HepG2 (cell line): ENCODE results near the gene EIF2AK2. TPM values are rescaled to one million over a fixed set of nuclear protein-coding genes. Genes with fewer than 3 reads are reported as not detected.

Source experiments
- ATF7 ChIP-seq, 2 experiments: fragments of 450-650 bp in 1 of 2; sonication (generic) in 1 of 2; formaldehyde crosslinking in 1 of 2; IDR thresholded peaks; 2 replicates each; pipeline versions ENCODE4 v1.4.0 to v1.6.1; 2016 to 2020; ENCODE audit warnings: antibody characterized with exemption in 1 of 2, mild to moderate bottlenecking in 1 of 2, missing genetic modification reagents in 1 of 2
- GZF1 ChIP-seq: sonication (generic); formaldehyde crosslinking; IDR thresholded peaks from 2 replicates; pipeline ENCODE4 v1.5.1; 2020; ENCODE audit warnings: mild to moderate bottlenecking, missing genetic modification reagents
- HNF4A ChIP-seq: sonication (generic); formaldehyde crosslinking; IDR thresholded peaks from 2 replicates; pipeline ENCODE4 v1.4.0; 2020; ENCODE audit warnings: missing genetic modification reagents
- HOXA9 ChIP-seq: sonication (generic); formaldehyde crosslinking; IDR thresholded peaks from 2 replicates; pipeline ENCODE4 v1.8.1; 2022; ENCODE audit warnings: missing genetic modification reagents, mild to moderate bottlenecking, moderate library complexity, borderline replicate concordance
- NCOA1 ChIP-seq: sonication (generic); formaldehyde crosslinking; IDR thresholded peaks from 2 replicates; pipeline ENCODE4 v1.9.0; 2021; ENCODE audit warnings: missing genetic modification reagents
- NCOA5 ChIP-seq: sonication (generic); formaldehyde crosslinking; IDR thresholded peaks from 2 replicates; pipeline ENCODE4 v1.4.0; 2020; ENCODE audit warnings: missing genetic modification reagents
- PCBP1 ChIP-seq: fragments of 200-400 bp; formaldehyde crosslinking; IDR thresholded peaks from 2 replicates; pipeline ENCODE4 v1.6.1; 2017; ENCODE audit warnings: mild to moderate bottlenecking, low read depth, low read length, borderline replicate concordance
- PLRG1 ChIP-seq: fragments of 450-650 bp; conservative IDR thresholded peaks from 2 replicates; pipeline ENCODE4 v1.6.1; 2016
- RARG ChIP-seq: sonication (generic); formaldehyde crosslinking; IDR thresholded peaks from 2 replicates; pipeline ENCODE4 v1.4.0; 2020; ENCODE audit warnings: low read depth, mild to moderate bottlenecking, missing genetic modification reagents
- SAFB2 ChIP-seq: sonication (generic); formaldehyde crosslinking; IDR thresholded peaks from 2 replicates; pipeline ENCODE4 v1.5.1; 2020; ENCODE audit warnings: missing genetic modification reagents, low read depth, mild to moderate bottlenecking, borderline replicate concordance
- SCMH1 ChIP-seq: sonication (generic); formaldehyde crosslinking; IDR thresholded peaks from 2 replicates; pipeline ENCODE4 v1.9.0; 2021; ENCODE audit warnings: missing genetic modification reagents, mild to moderate bottlenecking, borderline replicate concordance
- SRSF1 ChIP-seq: fragments of 200-400 bp; formaldehyde crosslinking; optimal IDR thresholded peaks from 2 replicates; pipeline ENCODE3; 2017; ENCODE audit warnings: mild to moderate bottlenecking, low read depth, low read length, moderate library complexity
- TBL1XR1 ChIP-seq: fragments of 150-350 bp; IDR thresholded peaks from 2 replicates; pipeline ENCODE4 v1.6.1; 2014; ENCODE audit warnings: borderline replicate concordance, low read length; ENCODE audit not compliant: partially characterized antibody
- ZNF484 ChIP-seq: sonication (generic); formaldehyde crosslinking; IDR thresholded peaks from 2 replicates; pipeline ENCODE4 v1.5.1; 2020; ENCODE audit warnings: mild to moderate bottlenecking, low read depth, missing genetic modification reagents, borderline replicate concordance
- ZNF878 ChIP-seq: sonication (generic); formaldehyde crosslinking; IDR thresholded peaks from 2 replicates; pipeline ENCODE4 v1.8.1; 2023; ENCODE audit warnings: mild to moderate bottlenecking, missing genetic modification reagents, moderate library complexity
- ZZZ3 ChIP-seq: sonication (generic); formaldehyde crosslinking; IDR thresholded peaks from 2 replicates; pipeline ENCODE4 v1.4.0; 2020; ENCODE audit warnings: missing genetic modification reagents, mild to moderate bottlenecking, borderline replicate concordance
- polyA plus RNA-seq, 8 experiments: library from polyadenylated mRNA; depleted of rRNA in 3 of 8; stranded (reverse) in 7 of 8; unstranded in 1 of 8; fragments of >200 nt; fragmentation: Illumina TruSeq in 4 of 8; extraction: Trizol in 4 of 8; gene quantifications; 2 replicates each; pipeline versions ENCODE4 v1.2.1 to v1.2.3, GENCODE V29; 2011 to 2016; ENCODE audit warnings: low read depth in 4 of 8, missing spikeins in 1 of 8, mixed read lengths in 1 of 8; ENCODE audit not compliant: insufficient read depth in 1 of 8
- total RNA-seq, 5 experiments: library from RNA; depleted of rRNA; stranded (reverse); fragments of >200 nt; fragmentation: Illumina TruSeq; extraction: Trizol; gene quantifications; 2 replicates each; pipeline ENCODE4 v1.2.3, GENCODE V29; 2016; ENCODE audit warnings: low read depth in 1 of 5
- TF ChIP-seq, protein P1 (sequence below): sonication (generic); formaldehyde crosslinking; IDR thresholded peaks from 2 replicates; pipeline ENCODE4 v1.9.0; 2022; ENCODE audit warnings: missing genetic modification reagents, mild to moderate bottlenecking, borderline replicate concordance
- TF ChIP-seq, protein P2 (sequence below): sonication (generic); formaldehyde crosslinking; IDR thresholded peaks from 2 replicates; pipeline ENCODE4 v1.5.0; 2020; ENCODE audit warnings: missing genetic modification reagents, mild to moderate bottlenecking, borderline replicate concordance
- TF ChIP-seq, protein P3 (sequence below): sonication (generic); formaldehyde crosslinking; IDR thresholded peaks from 2 replicates; pipeline ENCODE4 v1.4.0; 2020; ENCODE audit warnings: missing genetic modification reagents
- TF ChIP-seq, protein P4 (sequence below): sonication (generic); formaldehyde crosslinking; IDR thresholded peaks from 2 replicates; pipeline ENCODE4 v1.4.0; 2020; ENCODE audit warnings: missing genetic modification reagents, mild to moderate bottlenecking, borderline replicate concordance
- TF ChIP-seq, protein P5 (sequence below): sonication (generic); formaldehyde crosslinking; IDR thresholded peaks from 2 replicates; pipeline ENCODE4 v1.8.1; 2023; ENCODE audit warnings: mild to moderate bottlenecking, inconsistent platforms, moderate library complexity, missing genetic modification reagents, borderline replicate concordance

EIF2AK2 gene
- total and polyA plus RNA-seq, 2 of the 13 experiments (the other 11 are each of a cell fraction or from before 2014, with no cell fraction given): 10.2 to 26.1 TPM

DNA sequence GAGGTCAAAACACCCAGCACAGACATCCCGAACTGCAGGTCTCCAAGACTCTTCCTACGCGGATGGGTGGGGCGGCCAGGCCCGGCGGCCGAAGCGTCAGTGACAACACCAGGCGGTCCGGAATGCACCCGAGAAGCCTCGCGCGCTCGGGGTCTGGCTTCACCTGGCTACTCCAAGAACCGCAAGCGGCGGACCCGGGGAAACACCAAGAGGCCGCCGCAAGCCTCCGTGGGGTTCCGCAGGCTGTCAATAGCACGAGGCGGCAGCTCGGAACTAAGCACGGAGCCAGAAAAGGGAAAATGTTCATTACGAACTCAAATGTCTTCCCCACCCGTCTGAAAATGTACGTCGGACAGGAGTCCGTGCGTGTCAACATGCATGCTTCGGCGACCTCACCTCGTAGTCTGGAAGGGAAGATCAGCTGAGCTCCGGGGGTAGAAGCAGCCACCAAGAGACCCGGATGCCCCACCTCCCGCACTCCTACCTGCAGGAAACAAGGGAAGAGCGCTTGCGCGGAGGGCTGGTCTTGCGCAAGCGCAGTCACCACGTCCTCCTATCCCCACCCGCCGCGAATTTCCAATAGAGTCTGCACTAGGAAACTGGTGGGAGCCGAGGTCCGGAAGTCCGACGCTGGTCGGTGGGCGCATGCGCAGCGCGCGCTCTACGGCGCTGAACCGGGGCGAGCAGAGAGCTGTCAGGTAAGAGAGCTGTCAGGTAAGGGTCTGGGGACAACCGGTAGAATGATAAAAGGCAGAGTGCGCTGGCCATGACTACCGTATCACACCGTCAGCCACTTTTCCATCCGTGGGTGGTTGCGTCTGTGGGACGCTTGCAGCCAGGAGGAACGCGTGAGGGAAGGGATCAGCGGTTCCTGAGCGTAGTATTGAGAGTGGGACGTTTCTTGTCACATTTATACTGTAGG is 72.6 kb downstream of the EIF2AK2 start, which contains the start of the genes GPATCH11 and HEATR5B (continued):
- TF ChIP-seq, protein P1, sequence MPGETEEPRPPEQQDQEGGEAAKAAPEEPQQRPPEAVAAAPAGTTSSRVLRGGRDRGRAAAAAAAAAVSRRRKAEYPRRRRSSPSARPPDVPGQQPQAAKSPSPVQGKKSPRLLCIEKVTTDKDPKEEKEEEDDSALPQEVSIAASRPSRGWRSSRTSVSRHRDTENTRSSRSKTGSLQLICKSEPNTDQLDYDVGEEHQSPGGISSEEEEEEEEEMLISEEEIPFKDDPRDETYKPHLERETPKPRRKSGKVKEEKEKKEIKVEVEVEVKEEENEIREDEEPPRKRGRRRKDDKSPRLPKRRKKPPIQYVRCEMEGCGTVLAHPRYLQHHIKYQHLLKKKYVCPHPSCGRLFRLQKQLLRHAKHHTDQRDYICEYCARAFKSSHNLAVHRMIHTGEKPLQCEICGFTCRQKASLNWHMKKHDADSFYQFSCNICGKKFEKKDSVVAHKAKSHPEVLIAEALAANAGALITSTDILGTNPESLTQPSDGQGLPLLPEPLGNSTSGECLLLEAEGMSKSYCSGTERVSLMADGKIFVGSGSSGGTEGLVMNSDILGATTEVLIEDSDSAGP (CRISPR knock-in tag): peak; percentile 90; the same call in 1 of the 2 replicates
- TF ChIP-seq NCOA5 (no peak), PLRG1 (no peak), ATF7 (IDR thresholded peaks at IDR 0.05) (no peak), ATF7 (CRISPR knock-in tag; IDR thresholded peaks at IDR 0.05) (no peak), ZNF878 (CRISPR knock-in tag) (no peak), NCOA1 (CRISPR knock-in tag) (peak; percentile 95), SCMH1 (no peak), ZNF484 (peak; percentile 48; the same call in 1 of the 2 replicates), HOXA9 (no peak), RARG (no peak), TBL1XR1 (no peak), SAFB2 (peak; percentile 51; the same call in 1 of the 2 replicates), PCBP1 (no peak), ZZZ3 (CRISPR knock-in tag) (0 out of 2 replicates have a peak, but pooled peaks have one; percentile 23), HNF4A (CRISPR knock-in tag) (peak; percentile 40; the same call in 1 of the 2 replicates), SRSF1 (peak; percentile 48), GZF1 (no peak)
- TF ChIP-seq, protein P2, sequence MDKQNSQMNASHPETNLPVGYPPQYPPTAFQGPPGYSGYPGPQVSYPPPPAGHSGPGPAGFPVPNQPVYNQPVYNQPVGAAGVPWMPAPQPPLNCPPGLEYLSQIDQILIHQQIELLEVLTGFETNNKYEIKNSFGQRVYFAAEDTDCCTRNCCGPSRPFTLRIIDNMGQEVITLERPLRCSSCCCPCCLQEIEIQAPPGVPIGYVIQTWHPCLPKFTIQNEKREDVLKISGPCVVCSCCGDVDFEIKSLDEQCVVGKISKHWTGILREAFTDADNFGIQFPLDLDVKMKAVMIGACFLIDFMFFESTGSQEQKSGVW (CRISPR knock-in tag): no peak
- TF ChIP-seq, protein P3, sequence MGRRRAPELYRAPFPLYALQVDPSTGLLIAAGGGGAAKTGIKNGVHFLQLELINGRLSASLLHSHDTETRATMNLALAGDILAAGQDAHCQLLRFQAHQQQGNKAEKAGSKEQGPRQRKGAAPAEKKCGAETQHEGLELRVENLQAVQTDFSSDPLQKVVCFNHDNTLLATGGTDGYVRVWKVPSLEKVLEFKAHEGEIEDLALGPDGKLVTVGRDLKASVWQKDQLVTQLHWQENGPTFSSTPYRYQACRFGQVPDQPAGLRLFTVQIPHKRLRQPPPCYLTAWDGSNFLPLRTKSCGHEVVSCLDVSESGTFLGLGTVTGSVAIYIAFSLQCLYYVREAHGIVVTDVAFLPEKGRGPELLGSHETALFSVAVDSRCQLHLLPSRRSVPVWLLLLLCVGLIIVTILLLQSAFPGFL: no peak
- TF ChIP-seq, protein P4, sequence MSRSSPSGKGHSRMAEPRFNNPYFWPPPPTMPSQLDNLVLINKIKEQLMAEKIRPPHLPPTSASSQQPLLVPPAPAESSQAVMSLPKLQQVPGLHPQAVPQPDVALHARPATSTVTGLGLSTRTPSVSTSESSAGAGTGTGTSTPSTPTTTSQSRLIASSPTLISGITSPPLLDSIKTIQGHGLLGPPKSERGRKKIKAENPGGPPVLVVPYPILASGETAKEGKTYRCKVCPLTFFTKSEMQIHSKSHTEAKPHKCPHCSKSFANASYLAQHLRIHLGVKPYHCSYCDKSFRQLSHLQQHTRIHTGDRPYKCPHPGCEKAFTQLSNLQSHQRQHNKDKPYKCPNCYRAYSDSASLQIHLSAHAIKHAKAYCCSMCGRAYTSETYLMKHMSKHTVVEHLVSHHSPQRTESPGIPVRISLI (CRISPR knock-in tag): no peak
- TF ChIP-seq, protein P5, sequence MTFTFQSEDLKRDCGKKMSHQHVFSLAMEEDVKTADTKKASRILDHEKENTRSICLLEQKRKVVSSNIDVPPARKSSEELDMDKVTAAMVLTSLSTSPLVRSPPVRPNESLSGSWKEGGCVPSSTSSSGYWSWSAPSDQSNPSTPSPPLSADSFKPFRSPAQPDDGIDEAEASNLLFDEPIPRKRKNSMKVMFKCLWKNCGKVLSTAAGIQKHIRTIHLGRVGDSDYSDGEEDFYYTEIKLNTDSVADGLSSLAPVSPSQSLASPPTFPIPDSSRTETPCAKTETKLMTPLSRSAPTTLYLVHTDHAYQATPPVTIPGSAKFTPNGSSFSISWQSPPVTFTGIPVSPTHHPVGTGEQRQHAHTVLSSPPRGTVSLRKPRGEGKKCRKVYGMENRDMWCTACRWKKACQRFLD: peak; percentile 93; the same call in 1 of the 2 replicates
